Stimulated activated CD8-positive, alpha-beta memory T cell treated with anti-CD3 and anti-CD28 coated beads, Interleukin-15, amount 100 ng/mL, for 4 hours (primary cell): ENCODE measurements around the gene ISG20L2.
A peak's percentile ranks its signal among the peaks of the same experiment; 100 is the strongest.

Experiments
- DNase-seq, 2 donors: peaks; one replicate each; pipeline ENCODE4 v3.0.0-alpha.2; 2020; ENCODE audit warnings: low read depth in 2 of 2

The ISG20L2 gene

DNA sequence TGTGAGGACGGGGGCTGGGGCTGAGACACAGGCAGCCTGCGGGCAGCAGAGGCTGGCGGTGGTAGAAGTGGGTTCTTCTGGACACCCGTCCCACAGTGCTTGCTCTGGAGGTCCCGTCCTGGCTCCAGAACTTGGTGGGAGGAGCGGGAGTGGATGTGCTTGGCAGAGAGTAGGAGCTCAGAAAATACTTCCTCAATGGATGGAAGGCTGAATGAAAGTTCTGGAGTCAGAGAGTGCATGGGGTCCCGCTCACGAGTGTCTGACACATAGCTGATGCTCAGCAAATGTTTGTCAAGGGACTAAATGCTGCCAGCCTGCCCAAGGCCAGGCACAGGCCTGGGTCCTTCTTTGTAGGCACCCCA, 37.9 kb downstream of the ISG20L2 start:
- DNase-seq, result no peak

GRCh38 chr1:156689953-156690674, 38.5 kb downstream of the ISG20L2 start:
- no peak for DNase-seq

- peak; percentile 49 to 51 for DNase-seq
Measured at GRCh38 chr1:156689035-156689952, 39.3 kb downstream of the ISG20L2 start.

DNA sequence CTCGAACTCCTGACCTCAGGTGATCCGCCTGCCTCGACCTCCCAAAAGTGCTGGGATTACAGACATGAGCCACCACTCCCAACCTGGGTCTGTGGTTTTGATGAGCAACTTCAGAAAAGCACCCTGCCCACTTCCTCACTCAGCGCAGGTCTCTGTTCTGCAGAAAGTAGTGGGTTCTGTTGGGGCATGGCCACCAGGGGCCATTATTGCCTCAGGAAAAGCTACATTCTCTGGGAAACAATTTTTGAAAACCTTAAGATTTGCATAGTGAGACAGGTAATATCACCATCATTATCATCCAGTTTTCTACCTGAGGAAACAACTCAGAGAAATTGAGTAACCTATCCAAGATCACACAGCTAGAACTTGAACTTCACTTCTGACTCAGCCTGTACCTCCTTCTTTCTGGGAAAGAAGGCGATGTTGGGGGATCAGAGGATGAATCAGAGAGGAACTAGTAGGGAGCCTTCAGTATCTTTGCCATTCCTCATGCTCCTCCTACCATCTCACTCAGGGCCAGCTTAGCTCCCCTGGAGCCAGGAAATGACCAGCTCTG, 44.3 kb downstream of the ISG20L2 start:
- no peak for DNase-seq

DNA sequence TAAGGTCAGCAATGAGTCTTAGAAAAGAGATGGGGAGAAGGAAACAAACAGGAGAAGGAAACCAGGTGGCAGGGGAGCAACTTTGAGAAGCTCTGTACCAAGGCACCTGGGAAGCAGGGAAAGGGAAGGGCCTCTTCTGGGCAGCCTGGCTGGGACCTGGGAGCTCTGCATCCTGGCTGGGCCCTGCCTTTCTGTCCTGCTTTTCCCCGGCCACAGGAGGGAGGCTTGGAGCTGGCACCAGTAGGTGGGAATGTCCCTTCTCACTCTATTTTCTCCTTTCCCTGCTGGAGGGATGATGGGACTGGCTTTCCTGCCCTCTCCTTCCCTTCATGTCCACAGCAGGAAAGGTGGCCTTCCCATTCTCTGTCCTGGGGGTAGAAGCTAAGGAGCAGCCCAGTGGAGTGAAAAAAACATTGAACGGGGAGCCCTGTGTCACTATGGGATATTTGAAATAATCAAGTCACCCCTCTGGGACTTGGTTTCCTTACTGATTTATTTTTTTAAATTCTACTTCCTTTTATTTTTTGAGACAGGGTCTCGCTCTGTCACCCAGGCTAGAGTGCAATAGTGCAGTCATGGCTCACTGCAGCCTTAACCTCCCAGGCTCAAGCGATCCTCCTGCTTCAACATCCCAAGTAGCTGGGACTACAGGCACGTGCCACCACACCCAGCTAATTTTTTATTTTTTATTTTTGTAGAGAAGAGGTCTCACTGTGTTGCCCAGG, 46.2 kb downstream of the ISG20L2 start:
- DNase-seq, result no peak

GRCh38 chr1:156681196-156681960, 47.2 kb downstream of the ISG20L2 start:
- no peak for DNase-seq

DNA sequence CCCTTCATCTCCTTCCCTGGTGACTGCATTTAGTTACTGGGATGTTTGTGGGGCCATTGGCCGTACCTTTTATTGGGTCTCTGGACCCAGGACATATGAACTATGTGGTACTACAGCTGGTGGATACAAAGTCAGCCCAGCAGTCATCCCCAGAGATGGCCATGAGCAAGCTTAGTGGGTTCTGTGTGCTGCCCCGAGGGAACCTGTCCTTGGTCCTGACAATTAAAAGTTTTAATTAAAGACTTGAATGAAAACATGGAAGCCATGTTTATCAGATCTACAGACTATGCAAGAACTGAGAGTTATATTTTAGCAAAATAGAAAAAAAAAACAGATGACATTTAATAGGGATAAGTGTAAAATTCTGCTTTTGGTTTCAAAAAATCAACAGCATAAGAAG, 48.5 kb downstream of the ISG20L2 start:
- no peak for DNase-seq

GRCh38 chr1:156677616-156678596, 50.7 kb downstream of the ISG20L2 start:
- DNase-seq, result no peak

- no peak for DNase-seq
Measured at GRCh38 chr1:156676820-156677615, 51.5 kb downstream of the ISG20L2 start, which contains the start of gene NES. Gene NES, minus strand, starts transcription at chr1:156677407. Its CDS starts 143 bp downstream, at chr1:156677264.

DNA sequence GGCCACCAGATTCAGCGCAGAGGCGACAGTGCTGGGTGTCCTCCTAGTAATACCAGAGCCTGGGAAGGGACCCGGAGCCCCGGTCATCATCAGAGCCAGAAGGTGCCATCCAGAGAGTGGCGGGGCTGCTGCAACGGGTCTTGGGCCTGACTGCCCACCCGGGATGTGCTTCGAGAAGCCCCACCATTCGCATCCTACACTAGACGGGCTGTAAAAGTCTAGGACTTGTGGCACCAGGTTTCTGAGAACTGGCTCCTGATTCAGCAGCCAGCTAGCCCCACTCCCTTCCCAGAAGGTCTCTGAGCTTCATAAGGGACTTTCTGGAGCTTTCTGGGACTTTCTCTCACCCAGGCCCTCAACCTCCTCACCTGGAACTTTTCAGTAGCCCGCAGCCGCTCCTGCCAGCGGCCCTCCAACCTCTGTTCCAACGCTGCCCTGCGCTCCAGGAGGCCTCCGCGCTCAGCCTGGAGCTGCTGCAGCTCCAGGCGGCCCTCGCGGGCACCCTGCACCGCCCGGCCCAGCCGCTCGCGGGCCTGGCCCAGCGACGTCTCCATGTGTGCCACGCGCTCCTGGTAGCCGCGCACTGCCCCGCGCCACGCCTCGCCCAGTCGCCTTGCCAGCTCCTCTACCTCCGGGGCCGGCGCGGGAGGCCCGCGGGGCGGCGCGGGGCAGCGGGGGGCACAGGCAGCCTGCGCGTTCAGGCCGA, 52.3 kb downstream of the ISG20L2 start:
- DNase-seq, result no peak

DNA sequence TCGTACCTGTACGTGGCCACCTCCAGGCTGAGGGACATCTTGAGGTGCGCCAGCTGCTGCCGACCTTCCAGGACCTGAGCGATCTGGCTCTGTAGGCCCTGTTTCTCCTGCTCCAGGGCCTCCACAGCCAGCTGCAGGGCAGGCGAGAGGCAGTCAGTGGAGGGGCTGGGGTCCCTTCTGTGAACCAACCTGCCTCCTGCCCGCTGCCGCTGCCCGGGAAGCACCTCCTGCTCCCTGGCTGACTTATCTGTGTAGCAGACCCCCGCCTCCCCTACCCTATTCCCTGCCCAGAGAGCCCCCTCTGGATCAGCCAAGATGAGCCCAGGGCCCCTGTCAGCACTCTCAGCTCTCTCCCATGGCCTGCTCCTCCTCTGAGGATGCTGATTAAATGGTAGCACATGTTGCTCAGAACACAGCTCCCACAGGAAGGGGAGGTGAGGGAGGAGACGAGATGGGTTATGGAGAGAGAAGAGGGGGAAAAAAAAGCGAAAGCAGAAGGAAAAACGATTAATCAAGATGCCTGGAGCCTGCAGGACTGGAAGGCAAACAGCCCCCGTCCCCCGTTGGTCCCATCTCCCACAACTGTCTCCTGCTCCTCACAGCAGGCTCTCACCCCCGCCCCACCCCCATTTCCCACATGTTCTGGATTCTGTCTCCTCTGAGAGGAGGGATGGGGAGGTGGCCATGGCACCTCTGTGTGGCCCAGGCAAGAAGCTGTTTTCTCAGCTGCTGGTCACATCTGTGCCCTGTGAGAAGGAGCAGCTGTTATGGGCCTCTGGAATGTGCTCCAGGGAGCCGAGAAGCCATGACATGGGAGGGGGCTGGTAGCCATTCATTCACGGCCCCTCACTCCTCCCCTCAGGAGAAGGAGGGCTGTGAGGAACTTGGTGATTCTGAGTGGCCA, 53.1 kb downstream of the ISG20L2 start:
- DNase-seq, result no peak

GRCh38 chr1:156673387-156674121, 55.0 kb downstream of the ISG20L2 start:
- no peak for DNase-seq
